Progenitor cell of endocrine pancreas (in vitro differentiated cells): ENCODE results near the gene CERT1. TPM values are rescaled to one million over a fixed set of nuclear protein-coding genes. Genes with fewer than 3 reads are reported as not detected.

Experiments
- DNase-seq: peaks from one replicate; pipeline ENCODE4 v3.0.0; 2021; ENCODE audit warnings: low spot score; ENCODE audit not compliant: unreplicated experiment
- H3K27ac Mint-ChIP-seq: 2 replicates; pipeline ENCODE4 v1.8.0; 2021; ENCODE audit warnings: mild to moderate bottlenecking, moderate library complexity, mixed read lengths
- H3K27me3 Mint-ChIP-seq: 2 replicates; pipeline ENCODE4 v1.8.0; 2021; ENCODE audit warnings: mixed read lengths
- H3K36me3 Mint-ChIP-seq: 2 replicates; pipeline ENCODE4 v1.8.0; 2022; ENCODE audit warnings: mixed read lengths; ENCODE audit not compliant: insufficient read depth
- H3K4me1 Mint-ChIP-seq: 2 replicates; pipeline ENCODE4 v1.8.0; 2021; ENCODE audit warnings: low read depth, mixed read lengths
- H3K4me3 Mint-ChIP-seq: 2 replicates; pipeline ENCODE4 v1.8.0; 2021; ENCODE audit warnings: low read depth, mild to moderate bottlenecking, moderate library complexity, mixed read lengths
- H3K9me3 Mint-ChIP-seq: 2 replicates; pipeline ENCODE4 v1.8.0; 2021; ENCODE audit warnings: low read depth, mixed read lengths
- CTCF ChIP-seq: fragments of 200-600 bp; sonication (generic); IDR thresholded peaks from one replicate; pipeline ENCODE4 v1.5.0; 2021; ENCODE audit warnings: antibody characterized with exemption, mild to moderate bottlenecking; ENCODE audit not compliant: unreplicated experiment
- total RNA-seq: library from RNA; stranded (reverse); gene quantifications from 2 replicates; pipeline ENCODE4 v1.2.1, GENCODE V29; 2021

The CERT1 gene
- total RNA-seq, 1 donor from 2014 or later: 50.8 TPM

DNA sequence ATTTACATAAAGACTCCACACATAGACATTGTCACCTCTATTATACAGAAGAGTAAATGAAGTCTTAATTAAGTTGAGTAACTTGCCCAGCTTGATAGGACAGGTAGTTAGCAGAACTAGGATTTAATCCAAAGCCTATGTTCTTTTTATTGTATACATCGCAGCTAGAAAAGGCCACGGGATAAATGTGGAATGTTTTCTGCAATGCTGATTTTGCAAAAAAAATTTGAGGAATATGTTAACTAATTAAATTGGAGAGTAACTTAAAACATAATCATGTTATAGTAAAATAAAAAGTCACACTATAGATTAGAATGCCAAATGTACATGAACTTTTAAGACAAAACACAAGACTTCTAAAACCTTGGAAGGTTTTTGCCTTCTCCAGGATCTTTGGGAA is 41.3 kb upstream of the CERT1 start:
- TF ChIP-seq CTCF: no peak
- no peak for DNase-seq
- peaks cover 18% of the 10 kb centered on the region for H3K36me3 Mint-ChIP-seq
- H3K9me3 Mint-ChIP-seq: no peaks in the 10 kb centered on the region
- H3K4me3 Mint-ChIP-seq: no peak overlapping the region
- H3K27me3 Mint-ChIP-seq: no peaks in the 10 kb centered on the region
- no peak overlapping the region for H3K27ac Mint-ChIP-seq
- no peaks in the 10 kb centered on the region for H3K4me1 Mint-ChIP-seq

DNA sequence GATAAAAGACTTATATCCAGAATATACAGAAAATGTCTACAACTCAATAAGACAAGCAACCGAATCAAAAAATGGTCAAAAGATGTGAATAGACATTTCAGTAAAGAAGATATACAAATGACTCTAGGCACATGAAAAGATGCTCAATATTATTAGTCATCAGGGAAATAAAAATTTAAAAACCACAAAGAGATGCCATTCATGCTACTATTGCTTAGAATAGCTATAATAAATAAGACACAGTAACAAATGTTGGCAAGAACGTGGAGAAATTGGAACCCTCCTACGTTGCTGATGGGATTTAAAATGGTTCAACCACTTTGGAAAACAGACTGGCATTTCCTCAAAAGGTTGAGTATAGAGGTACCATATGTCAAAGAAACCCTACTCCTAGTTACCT is 40.0 kb upstream of the CERT1 start:
- no peak for TF ChIP-seq CTCF
- Mint-ChIP-seq H3K4me3 (no peak overlapping the region), H3K27ac (no peak overlapping the region), H3K4me1 (no peaks in the 10 kb centered on the region), H3K36me3 (peaks cover 10% of the 10 kb centered on the region), H3K9me3 (no peaks in the 10 kb centered on the region), H3K27me3 (no peaks in the 10 kb centered on the region)
- DNase-seq: no peak

- Mint-ChIP-seq H3K4me3 (no peak overlapping the region), H3K9me3 (no peaks in the 10 kb centered on the region), H3K27ac (no peak overlapping the region), H3K4me1 (no peaks in the 10 kb centered on the region), H3K27me3 (no peaks in the 10 kb centered on the region), H3K36me3 (peaks cover 7% of the 10 kb centered on the region)
- DNase-seq: no peak
- no peak for TF ChIP-seq CTCF
Measured at GRCh38 chr5:75550597-75550996, 39.2 kb upstream of the CERT1 start.

- no peak for TF ChIP-seq CTCF
- no peak overlapping the region for H3K27ac Mint-ChIP-seq
- H3K4me1 Mint-ChIP-seq: no peaks in the 10 kb centered on the region
- H3K27me3 Mint-ChIP-seq: no peaks in the 10 kb centered on the region
- peaks cover 4% of the 10 kb centered on the region for H3K36me3 Mint-ChIP-seq
- DNase-seq: no peak
- H3K9me3 Mint-ChIP-seq: no peaks in the 10 kb centered on the region
- H3K4me3 Mint-ChIP-seq: no peak overlapping the region
Measured at GRCh38 chr5:75547812-75548211, 36.4 kb upstream of the CERT1 start.

DNA sequence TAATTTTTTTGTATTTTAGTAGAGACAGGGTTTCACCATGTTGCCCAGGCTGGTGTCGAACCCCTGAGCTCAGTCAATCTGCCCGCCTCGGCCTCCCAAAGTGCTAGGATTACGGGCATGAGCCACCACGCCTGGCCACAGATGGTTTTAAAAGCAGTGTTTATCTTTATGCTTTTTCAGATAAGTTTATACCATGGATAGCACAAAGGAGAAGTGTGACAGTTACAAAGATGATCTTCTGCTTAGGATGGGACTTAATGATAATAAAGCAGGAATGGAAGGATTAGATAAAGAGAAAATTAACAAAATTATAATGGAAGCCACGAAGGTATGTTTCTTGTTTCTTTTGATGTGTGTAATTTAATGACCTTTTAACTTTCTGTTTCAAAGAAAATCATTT is 35.4 kb upstream of the CERT1 start:
- H3K27ac Mint-ChIP-seq: no peak overlapping the region
- no peak for DNase-seq
- H3K36me3 Mint-ChIP-seq: peaks cover 4% of the 10 kb centered on the region
- H3K4me3 Mint-ChIP-seq: no peak overlapping the region
- H3K4me1 Mint-ChIP-seq: no peaks in the 10 kb centered on the region
- no peaks in the 10 kb centered on the region for H3K9me3 Mint-ChIP-seq
- TF ChIP-seq CTCF: no peak
- no peaks in the 10 kb centered on the region for H3K27me3 Mint-ChIP-seq
